Measurements from ENCODE around the gene TESPA1.

Gene TESPA1

DNA sequence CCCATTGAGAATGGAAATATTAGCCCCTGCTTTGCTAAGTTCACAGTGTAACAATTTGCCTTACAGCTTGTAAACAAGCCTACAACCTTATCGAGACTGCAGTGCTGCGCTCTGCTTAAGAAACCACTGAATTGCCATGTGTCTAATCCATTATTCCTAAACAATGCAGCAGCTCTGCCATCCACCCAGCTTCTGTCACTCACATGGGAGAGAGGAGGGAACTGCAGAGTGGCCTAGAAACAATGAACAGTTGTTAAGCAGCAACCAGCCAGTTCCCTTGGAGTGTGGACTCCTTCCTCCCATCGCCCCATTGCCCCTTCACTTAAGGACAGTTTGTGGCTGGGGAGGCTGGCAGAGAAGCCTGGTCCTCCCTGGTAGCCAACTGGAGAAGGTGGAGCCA, 42.9 kb downstream of the TESPA1 start:
- DNase-seq = no peak

DNA sequence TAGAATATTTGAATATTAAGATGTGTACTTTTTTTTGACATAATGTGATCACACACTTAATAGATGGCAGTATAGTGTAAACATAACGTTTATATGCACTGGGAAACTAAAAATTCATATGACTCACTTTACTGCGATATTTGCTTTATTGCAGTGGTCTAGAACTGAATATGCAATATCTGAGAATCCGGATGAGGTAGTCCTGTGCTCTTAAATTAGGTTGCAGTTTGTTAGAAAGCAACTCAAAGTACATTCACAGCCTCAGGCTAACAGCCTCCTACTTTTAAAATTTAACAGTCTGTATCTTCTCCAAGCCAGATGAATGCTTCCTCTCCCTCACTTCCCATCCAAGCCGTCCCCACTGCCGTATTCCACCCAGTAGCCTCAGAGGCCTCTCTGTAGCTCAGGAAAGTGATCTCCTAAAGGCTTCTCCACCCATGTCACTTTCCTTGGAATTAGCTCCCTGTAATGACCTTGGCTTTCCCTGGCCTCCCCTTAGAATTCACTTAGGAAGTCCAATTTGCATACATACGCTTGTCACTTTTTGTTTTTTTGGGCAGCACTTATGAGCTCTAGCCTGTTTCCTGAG, 43.7 kb downstream of the TESPA1 start:
- no peak for DNase-seq

DNA sequence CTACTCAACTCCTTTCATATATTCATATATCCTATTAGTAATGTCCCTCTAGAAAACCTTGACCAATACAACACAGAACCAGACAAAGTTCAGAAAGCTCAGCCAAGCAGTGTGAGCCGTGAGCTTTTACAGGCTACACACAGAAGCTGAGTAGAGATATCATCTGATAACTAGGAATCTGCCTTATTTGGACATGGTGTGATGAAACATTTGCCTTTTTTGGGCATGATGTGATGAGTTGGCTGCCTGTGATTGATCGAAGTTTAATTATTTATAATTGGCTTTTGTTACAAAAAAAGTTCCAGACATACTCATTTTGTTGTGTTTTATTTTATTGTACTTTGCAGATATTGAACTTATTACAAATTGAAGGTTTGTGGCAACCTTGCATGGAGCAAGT, 46.6 kb downstream of the TESPA1 start:
- no peak for DNase-seq

DNA sequence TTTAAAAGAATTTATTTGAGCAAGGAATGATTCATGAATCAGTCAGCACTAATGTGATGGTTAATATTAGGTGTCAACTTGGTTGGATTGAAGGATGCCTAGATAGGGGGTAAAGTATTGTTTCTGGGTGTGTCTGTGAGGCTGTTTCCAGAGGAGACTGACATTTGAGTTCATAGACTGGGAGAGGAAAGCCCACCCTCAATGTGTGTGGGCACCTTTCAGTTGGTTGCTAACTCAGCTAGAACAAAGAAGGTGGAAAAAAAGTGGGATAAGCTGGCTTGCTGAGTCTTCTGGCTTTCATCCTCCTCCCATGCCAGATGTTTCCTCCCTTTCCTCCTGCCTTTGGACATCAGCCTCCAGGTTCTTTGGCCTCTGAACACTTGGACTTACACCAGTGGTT, 47.2 kb downstream of the TESPA1 start:
- no peak for DNase-seq

DNA sequence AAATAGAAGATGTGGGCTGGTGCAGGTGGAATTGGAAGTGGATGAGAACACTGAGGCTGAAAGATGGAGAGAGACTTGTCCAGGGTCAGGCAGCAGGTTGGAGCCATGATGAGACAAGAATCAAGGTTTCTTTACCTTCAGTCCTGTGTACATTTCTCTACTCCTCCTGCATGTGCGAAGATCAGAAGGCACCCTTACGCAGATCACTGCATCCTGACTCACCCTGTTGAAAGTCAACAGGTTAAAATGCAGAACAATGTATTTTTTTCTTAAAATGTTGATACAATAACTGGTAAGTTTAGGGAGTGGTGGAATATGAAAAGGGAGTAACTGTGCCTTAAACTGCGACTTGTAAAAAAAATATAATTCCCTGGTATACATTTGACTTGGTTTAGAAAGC, 47.8 kb downstream of the TESPA1 start:
- no peak for DNase-seq

DNA sequence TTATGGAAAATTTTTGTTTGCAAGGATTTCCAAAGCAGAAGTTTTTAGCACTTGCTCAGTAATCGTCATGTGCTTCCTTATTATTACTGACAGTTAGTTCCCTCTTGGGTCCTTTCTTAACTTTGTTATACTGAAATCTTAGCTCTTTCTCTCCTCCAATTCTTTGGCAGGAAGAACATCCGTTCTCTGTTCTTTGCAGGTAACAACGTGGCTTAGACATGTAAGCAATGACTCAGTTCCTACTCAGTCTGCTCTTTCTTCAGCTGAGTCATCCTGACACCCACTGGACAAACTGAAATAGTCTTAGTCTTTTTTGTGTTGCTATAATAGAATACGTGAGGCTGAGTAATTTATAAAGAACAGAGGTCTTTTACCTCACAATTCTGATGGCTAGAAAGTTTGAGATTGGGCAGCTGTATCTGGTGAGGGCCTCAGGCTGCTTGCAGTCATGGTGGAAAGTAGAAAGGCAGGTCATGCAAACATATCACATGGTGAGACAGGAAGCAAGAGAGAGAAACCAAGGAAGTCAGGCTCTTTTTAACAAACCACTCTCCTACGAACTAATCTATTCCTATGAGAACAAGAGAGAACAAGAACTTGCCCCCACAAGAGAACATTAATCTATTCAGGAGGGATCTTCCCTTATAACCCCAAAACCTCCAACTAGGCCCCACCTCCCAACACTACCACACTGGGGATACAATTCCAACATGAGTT, 49.2 kb downstream of the TESPA1 start:
- DNase-seq = peak in 1 of 4 experiments; percentile 5

DNA sequence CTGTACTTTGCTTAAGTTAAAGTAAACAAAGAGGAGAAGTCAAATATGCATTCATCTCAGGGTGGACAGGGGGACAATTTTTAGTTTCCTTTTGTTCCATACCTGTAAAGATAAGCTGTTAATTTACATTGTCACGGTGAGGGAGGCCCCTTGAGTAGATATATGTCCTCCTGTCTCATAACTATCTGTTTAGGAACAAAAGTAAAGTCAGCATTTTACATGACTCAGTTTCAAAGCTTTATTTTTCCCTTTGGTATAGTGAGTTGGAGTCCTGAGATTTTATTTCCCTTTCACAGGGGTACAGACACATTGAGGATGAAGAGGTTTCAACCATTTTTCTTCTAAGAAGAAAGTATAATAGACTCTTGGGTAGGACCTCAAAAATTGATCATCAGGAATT, 50.1 kb downstream of the TESPA1 start:
- DNase-seq = no peak

DNA sequence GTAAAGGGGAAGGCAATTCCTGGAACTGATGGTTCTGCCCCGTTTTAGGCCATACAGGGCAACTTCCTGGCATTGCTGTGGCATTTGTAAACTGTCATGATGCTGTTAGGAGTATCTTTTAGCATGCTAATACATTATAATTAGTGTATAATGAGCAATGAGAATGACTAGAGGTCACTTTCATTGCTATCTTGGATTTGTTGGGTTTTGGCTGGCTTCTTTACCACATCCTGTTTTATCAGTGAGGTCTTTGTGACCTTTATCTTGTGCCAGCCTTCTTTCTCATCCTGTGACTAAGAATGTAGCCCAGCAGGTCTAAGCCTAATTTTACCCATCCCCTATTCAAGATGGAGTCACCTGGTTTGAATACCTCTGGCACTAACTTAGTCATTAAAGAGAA, 51.2 kb downstream of the TESPA1 start:
- no peak for DNase-seq

DNA sequence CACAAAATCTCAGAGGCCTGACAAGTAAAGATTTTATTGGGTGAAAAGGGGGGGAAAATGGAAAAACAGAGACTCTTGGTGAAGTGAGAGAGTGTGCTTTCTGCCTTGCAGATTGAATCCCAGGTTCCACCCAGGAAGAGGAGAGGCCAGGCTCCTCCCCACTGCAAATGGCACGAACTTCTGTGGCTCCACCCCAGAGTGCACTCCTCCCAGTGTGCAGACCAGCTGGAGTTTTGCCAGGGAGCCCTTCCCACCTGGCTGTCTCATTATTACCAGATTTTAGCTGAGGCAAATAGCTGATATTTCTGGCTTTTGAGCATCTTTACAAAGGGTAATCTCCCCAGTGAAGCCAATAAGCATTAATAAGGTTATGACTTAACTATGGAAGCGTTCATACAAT, 51.9 kb downstream of the TESPA1 start:
- DNase-seq = no peak

DNA sequence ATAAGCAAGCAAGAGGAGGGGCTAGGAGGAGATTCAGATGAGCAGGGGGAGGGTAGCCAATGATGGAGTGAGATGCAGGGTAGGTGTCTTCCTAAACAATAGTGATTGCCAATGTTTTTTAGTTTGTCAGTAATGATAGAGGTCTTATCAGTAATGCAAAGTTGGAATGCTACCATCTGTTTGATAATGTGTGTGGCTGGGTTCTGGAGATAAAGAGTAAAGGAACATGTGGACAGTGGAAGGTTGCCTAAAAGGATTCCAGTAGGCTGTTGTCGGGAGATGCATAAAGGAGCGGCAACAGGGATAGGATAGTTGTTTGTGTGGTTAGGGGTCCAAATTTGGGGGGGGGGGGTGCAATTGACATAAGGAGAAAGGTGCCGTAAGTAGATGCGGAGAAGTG, 52.5 kb downstream of the TESPA1 start:
- no peak for DNase-seq

DNA sequence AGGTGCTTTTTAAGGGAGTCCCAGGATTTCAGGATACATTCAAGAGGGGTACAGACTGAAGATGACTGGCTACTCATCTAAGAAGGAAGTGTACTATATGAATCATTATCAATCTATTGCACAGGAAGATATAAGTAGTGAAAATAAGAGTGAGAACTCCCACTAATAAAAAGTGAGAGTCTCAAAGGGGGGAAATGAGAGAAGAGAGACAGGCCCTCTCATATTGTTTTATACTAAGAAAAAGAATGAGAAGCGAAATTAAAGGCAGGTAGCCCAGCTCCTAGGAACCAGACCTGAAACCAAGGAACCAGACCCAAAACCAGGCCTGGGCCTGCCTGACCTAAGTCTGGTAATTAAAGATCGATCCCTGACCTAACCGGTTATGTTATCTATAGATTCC, 54.6 kb downstream of the TESPA1 start:
- DNase-seq = no peak

DNA sequence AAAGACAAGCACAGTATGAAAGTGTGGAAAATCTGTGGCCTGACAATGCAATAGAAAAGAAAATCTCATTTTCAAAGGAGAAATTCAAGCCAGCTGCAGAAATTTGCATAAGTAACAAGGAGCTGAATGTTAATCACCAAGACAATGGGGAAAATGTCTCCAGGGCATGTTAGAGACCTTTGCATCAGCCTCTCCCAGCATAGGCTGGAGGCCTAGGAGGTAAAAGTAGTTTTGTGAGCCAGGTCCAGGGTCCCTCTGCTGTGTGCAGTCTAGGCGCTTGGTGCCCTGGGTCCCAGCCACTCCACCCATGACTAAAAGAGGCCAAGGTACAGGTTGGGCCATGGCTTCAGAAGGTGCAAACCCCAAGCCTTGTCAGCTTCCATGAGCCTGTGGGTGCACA, 58.3 kb downstream of the TESPA1 start:
- no peak for DNase-seq

DNA sequence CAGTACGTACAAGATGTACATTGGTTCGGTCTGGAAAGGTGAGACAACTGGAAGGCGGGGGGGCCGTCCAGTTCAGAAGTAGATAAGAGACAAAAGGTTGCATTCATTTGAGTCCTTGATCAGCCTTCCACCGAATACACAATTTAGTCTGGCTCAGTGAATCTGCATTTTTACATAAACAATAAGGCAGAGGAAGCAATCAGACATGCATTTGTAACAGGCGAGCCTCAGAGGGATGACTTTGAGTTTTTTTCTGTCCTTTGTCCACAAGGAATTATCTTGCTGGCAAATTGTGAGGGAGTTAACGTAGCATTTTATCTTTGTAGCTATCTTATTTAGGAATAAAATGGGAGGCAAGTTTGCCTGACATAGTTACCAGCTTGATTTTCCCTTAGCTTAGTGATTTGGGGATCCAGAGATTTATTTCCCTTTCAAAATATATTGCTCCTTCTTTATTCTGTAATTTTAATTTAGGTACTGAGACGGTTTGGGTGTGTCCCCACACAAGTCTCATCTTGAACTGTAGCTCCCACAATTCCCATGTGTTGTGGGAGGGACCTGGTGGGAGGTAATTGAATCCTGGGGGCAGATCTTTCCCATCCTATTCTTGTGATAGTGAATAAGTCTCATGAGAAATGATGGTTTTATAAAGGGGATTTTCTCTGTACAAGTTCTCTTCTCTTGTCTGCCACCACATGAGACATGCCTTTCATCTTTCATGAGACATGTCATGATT, 59.4 kb downstream of the TESPA1 start:
- no peak for DNase-seq

DNA sequence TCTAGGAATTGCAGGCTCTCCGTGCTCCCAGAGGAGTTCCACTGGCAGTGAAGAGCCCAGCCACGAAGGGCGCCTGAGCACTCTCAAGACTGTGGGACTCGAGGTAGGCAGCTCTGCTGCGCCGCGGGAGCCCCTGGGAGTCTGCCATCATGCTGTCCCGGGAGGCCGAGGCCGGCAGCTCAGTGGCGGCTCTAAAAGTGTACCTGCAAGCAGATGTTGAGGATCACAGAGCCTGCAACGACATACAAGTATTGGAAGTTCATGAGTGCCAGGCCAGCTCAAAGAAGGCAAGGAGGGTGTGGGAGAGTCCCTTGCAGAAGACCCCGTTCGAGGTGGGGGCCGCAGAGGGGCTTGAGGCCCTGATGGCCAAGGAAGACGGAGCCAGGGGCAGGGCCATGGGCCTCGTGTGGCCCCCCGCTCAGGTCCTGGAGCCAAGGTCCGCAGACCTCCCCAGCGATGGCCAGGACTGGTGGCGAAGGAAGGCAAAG, 67.5 kb downstream of the TESPA1 start:
- no peak for DNase-seq
